Measurements from ENCODE around the gene GAD1.
A peak's percentile ranks its signal among the peaks of the same experiment; 100 is the strongest.

Gene GAD1

DNA sequence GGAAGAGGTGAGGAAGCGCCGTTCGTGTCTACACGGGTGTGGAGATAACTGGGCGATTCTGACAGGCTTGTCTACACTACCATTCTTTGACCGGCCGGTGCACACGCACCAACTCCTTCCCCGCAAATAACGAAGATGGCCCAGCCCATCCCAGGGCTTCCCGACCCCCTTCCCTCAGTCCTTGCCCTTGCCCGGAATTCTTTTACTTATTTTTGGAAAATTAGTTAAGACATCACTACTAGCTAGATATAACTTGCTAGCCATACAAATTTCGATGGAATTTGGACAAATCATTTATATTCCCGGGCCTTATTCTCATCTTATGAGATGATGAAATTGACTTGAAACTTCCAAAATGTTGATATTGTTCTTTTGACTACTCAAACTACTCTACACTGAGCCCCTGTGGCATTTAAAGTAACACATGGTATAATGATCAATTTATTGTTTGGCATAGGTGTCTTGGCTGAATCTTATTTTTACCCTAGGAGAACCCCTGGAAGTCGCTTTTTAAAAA, 45.2 kb upstream of the GAD1 start:
- peak overlapping the region; percentile 70 for H2AFZ ChIP-seq (ENCODE audit: low read depth, low read length, severe bottlenecking)
- no peaks in the 10 kb centered on the region for H3K9me3 ChIP-seq (ENCODE audit: insufficient read depth, low read length)
- H3K36me3 ChIP-seq (ENCODE audit: low read length): no peaks in the 10 kb centered on the region
- H3K27ac ChIP-seq (ENCODE audit: low read depth, low read length): no peak overlapping the region
- H3K4me2 ChIP-seq (ENCODE audit: low read depth, low read length, poor library complexity, severe bottlenecking): peak overlapping the region; percentile 58
- H3K4me3 ChIP-seq (ENCODE audit: insufficient read depth, low read length, poor library complexity, severe bottlenecking): peak overlapping the region; percentile 48
- H3F3A ChIP-seq (ENCODE audit: insufficient read depth): peaks cover 8% of the 10 kb centered on the region
- TF ChIP-seq EZH2phosphoT487 (conservative IDR thresholded peaks at IDR 0.05; ENCODE audit: low read length): peak; percentile 93; the same call in 1 of the 2 replicates
- TF ChIP-seq, protein P1, sequence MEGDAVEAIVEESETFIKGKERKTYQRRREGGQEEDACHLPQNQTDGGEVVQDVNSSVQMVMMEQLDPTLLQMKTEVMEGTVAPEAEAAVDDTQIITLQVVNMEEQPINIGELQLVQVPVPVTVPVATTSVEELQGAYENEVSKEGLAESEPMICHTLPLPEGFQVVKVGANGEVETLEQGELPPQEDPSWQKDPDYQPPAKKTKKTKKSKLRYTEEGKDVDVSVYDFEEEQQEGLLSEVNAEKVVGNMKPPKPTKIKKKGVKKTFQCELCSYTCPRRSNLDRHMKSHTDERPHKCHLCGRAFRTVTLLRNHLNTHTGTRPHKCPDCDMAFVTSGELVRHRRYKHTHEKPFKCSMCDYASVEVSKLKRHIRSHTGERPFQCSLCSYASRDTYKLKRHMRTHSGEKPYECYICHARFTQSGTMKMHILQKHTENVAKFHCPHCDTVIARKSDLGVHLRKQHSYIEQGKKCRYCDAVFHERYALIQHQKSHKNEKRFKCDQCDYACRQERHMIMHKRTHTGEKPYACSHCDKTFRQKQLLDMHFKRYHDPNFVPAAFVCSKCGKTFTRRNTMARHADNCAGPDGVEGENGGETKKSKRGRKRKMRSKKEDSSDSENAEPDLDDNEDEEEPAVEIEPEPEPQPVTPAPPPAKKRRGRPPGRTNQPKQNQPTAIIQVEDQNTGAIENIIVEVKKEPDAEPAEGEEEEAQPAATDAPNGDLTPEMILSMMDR (IDR thresholded peaks at IDR 0.05; ENCODE audit: insufficient read depth, low read length, poor library complexity, severe bottlenecking): no peak
- no peaks in the 10 kb centered on the region for H3K79me2 ChIP-seq (ENCODE audit: insufficient read depth, low read length)
- no peaks in the 10 kb centered on the region for H3K27me3 ChIP-seq (ENCODE audit: low read length)
- H3K9me2 ChIP-seq (replicated peaks; ENCODE audit: insufficient read depth, low read length): no peaks in the 10 kb centered on the region
- H4K20me1 ChIP-seq (ENCODE audit: low read depth, low read length): no peaks in the 10 kb centered on the region
- H3K9ac ChIP-seq (ENCODE audit: low read length): peak overlapping the region; percentile 47; the same call in 1 of the 2 replicates

DNA sequence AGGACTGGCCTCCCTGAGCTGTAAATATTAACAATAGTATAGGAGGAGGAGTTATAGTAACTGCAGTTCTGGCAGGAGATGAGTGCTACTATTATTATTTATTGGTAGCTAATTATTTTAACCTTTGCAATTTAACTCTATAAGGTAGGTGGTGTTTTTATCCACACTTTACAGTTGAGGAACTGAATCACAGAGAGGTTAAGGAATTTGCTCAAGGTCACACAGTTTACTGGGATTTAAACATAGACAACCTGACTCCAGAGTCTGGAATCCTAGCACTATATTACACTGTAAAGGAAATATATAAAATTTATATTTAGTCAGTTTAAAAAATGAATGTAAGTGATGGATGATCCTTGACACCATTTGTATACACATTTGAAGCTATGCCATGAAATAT, 44.4 kb upstream of the GAD1 start:
- Histone ChIP-seq H3K4me3 (ENCODE audit: insufficient read depth, low read length, poor library complexity, severe bottlenecking) (no peak overlapping the region), H4K20me1 (ENCODE audit: low read depth, low read length) (no peaks in the 10 kb centered on the region), H3K9ac (ENCODE audit: low read length) (no peak overlapping the region), H3K9me2 (replicated peaks; ENCODE audit: insufficient read depth, low read length) (no peaks in the 10 kb centered on the region), H3K27ac (ENCODE audit: low read depth, low read length) (no peak overlapping the region), H2AFZ (ENCODE audit: low read depth, low read length, severe bottlenecking) (no peak overlapping the region), H3K9me3 (ENCODE audit: insufficient read depth, low read length) (no peaks in the 10 kb centered on the region), H3F3A (ENCODE audit: insufficient read depth) (peaks cover 8% of the 10 kb centered on the region), H3K27me3 (ENCODE audit: low read length) (no peaks in the 10 kb centered on the region), H3K79me2 (ENCODE audit: insufficient read depth, low read length) (no peaks in the 10 kb centered on the region), H3K4me2 (ENCODE audit: low read depth, low read length, poor library complexity, severe bottlenecking) (no peak overlapping the region), H3K36me3 (ENCODE audit: low read length) (no peaks in the 10 kb centered on the region)
- TF ChIP-seq, protein P1 (IDR thresholded peaks at IDR 0.05; ENCODE audit: insufficient read depth, low read length, poor library complexity, severe bottlenecking): no peak
- TF ChIP-seq EZH2phosphoT487 (conservative IDR thresholded peaks at IDR 0.05; ENCODE audit: low read length): no peak

DNA sequence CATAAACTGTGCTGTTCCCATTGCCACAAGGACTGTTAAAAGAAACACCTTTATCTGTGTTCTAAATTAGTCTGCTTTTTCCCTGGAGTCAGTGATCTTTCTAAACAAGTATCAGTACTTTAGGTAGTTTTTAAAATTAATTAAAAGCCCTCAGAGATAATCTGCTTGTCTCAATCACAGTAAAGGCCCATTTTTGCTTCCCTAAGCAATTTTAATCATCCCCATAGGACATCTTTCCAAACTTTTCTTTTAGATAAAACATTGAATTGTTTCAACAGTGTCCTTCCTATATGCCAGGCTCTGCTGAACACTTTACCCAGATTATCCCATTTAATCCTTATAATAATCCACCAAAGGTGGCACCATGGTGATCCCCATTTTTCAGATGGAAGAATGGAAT, 42.6 kb upstream of the GAD1 start:
- H3K4me2 ChIP-seq (ENCODE audit: low read depth, low read length, poor library complexity, severe bottlenecking): no peak overlapping the region
- no peaks in the 10 kb centered on the region for H3K9me2 ChIP-seq (replicated peaks; ENCODE audit: insufficient read depth, low read length)
- TF ChIP-seq, protein P1 (IDR thresholded peaks at IDR 0.05; ENCODE audit: insufficient read depth, low read length, poor library complexity, severe bottlenecking): no peak
- no peak for TF ChIP-seq EZH2phosphoT487 (conservative IDR thresholded peaks at IDR 0.05; ENCODE audit: low read length)

More for the DNA sequence above, 42.6 kb upstream of the GAD1 start:
- no peak overlapping the region for H3K27ac ChIP-seq (ENCODE audit: low read depth, low read length)
- H3K4me3 ChIP-seq (ENCODE audit: insufficient read depth, low read length, poor library complexity, severe bottlenecking): no peak overlapping the region
- H3K9me3 ChIP-seq (ENCODE audit: insufficient read depth, low read length): no peaks in the 10 kb centered on the region
- H3K27me3 ChIP-seq (ENCODE audit: low read length): no peaks in the 10 kb centered on the region
- H3K9ac ChIP-seq (ENCODE audit: low read length): no peak overlapping the region
- H3K79me2 ChIP-seq (ENCODE audit: insufficient read depth, low read length): no peaks in the 10 kb centered on the region
- H3K36me3 ChIP-seq (ENCODE audit: low read length): no peaks in the 10 kb centered on the region
- no peak overlapping the region for H2AFZ ChIP-seq (ENCODE audit: low read depth, low read length, severe bottlenecking)
- H4K20me1 ChIP-seq (ENCODE audit: low read depth, low read length): no peaks in the 10 kb centered on the region
- peaks cover 8% of the 10 kb centered on the region for H3F3A ChIP-seq (ENCODE audit: insufficient read depth)

Data from SU-DHL-6 (cell line).